DMS79 treated with DMSO at 0.1 percent for 48 hours (cell line): Measurements from ENCODE around the gene RELL2.
"Not testable (repeated sequence)": the region's sequence is repeated elsewhere in the genome, so short reads cannot be mapped to it uniquely, and the experiment has no call there.

ENCODE experiments used
- DNase-seq: peaks from one replicate; lab custom pipeline; 2025; lab: John Stamatoyannopoulos, UW

RELL2 gene

GRCh38 chr5:141636413-141637122 lies at the start of gene RELL2, which contains the start of gene HDAC3:
Gene RELL2 (plus strand): TSS chr5:141636997. CDS start chr5:141638226, 1,229 bp downstream.
Gene HDAC3 (minus strand): TSS chr5:141636849. CDS start chr5:141636790, 59 bp downstream.
- peak; percentile 59 for DNase-seq

GRCh38 chr5:141590127-141590526 lies 46.7 kb upstream of the RELL2 start:
- no peak for DNase-seq

GRCh38 chr5:141596867-141597266 lies 39.9 kb upstream of the RELL2 start:
- no peak for DNase-seq

- no peak for DNase-seq
Observed at GRCh38 chr5:141597394-141597793, 39.4 kb upstream of the RELL2 start.

- no peak for DNase-seq
Observed at GRCh38 chr5:141597814-141598213, 39.0 kb upstream of the RELL2 start.

GRCh38 chr5:141598391-141599345 lies 38.1 kb upstream of the RELL2 start:
- DNase-seq, result no peak

GRCh38 chr5:141602606-141603005 lies 34.2 kb upstream of the RELL2 start:
- no peak for DNase-seq

- no peak for DNase-seq
Observed at GRCh38 chr5:141603923-141604717, 32.7 kb upstream of the RELL2 start.

GRCh38 chr5:141605523-141606277 lies 31.1 kb upstream of the RELL2 start:
- no peak for DNase-seq

GRCh38 chr5:141608046-141608445 lies 28.8 kb upstream of the RELL2 start:
- no peak for DNase-seq

GRCh38 chr5:141608557-141608956 lies 28.2 kb upstream of the RELL2 start:
- DNase-seq, result no peak

GRCh38 chr5:141609044-141609443 lies 27.8 kb upstream of the RELL2 start:
- DNase-seq, result no peak

GRCh38 chr5:141609921-141610320 lies 26.9 kb upstream of the RELL2 start:
- not testable (repeated sequence) for DNase-seq

GRCh38 chr5:141611289-141611688 lies 25.5 kb upstream of the RELL2 start:
- DNase-seq, result no peak

GRCh38 chr5:141613344-141613743 lies 23.5 kb upstream of the RELL2 start:
- DNase-seq, result no peak

- DNase-seq, result no peak
Observed at GRCh38 chr5:141615991-141616720, 20.6 kb upstream of the RELL2 start.

GRCh38 chr5:141617128-141617527 lies 19.7 kb upstream of the RELL2 start:
- no peak for DNase-seq

- peak; percentile 13 for DNase-seq
Observed at GRCh38 chr5:141617682-141618029, 19.1 kb upstream of the RELL2 start.

GRCh38 chr5:141618030-141618803 lies 18.6 kb upstream of the RELL2 start:
- DNase-seq, result peak; percentile 13
